GM15510 (cell line): ENCODE data around the gene PAPPA.

Experiments used
- POLR2A ChIP-seq: IDR thresholded peaks from 3 replicates; pipeline ENCODE4 v1.6.1; 2011; ENCODE audit warnings: borderline replicate concordance; ENCODE audit not compliant: insufficient read length; ENCODE audit errors: extremely low read depth

Gene PAPPA

GRCh38 chr9:116391306-116391900 lies 237.8 kb downstream of the PAPPA start:
- no peak for TF ChIP-seq POLR2A

GRCh38 chr9:116393198-116393597 lies 239.6 kb downstream of the PAPPA start:
- TF ChIP-seq POLR2A, result no peak

- TF ChIP-seq POLR2A, result no peak
These were observed 240.5 kb downstream of the PAPPA start for GRCh38 chr9:116394070-116394469.

GRCh38 chr9:116394894-116395698 lies 241.5 kb downstream of the PAPPA start:
- no peak for TF ChIP-seq POLR2A

- TF ChIP-seq POLR2A, result no peak
These were observed 242.1 kb downstream of the PAPPA start for GRCh38 chr9:116395699-116396037.

- no peak for TF ChIP-seq POLR2A
These were observed 249.6 kb downstream of the PAPPA start for GRCh38 chr9:116403171-116403570.

GRCh38 chr9:116404228-116404627 lies 250.6 kb downstream of the PAPPA start:
- no peak for TF ChIP-seq POLR2A

GRCh38 chr9:116405321-116405720 lies 251.7 kb downstream of the PAPPA start:
- no peak for TF ChIP-seq POLR2A

- TF ChIP-seq POLR2A, result no peak
These were observed 252.9 kb downstream of the PAPPA start for GRCh38 chr9:116406469-116406868.

GRCh38 chr9:116409129-116409528 lies 255.5 kb downstream of the PAPPA start:
- no peak for TF ChIP-seq POLR2A

- no peak for TF ChIP-seq POLR2A
These were observed 256.0 kb downstream of the PAPPA start for GRCh38 chr9:116409638-116410037.

GRCh38 chr9:116411506-116411905 lies 257.9 kb downstream of the PAPPA start:
- no peak for TF ChIP-seq POLR2A

- no peak for TF ChIP-seq POLR2A
These were observed 260.8 kb downstream of the PAPPA start for GRCh38 chr9:116414374-116414773.

- TF ChIP-seq POLR2A, result no peak
These were observed 262.8 kb downstream of the PAPPA start for GRCh38 chr9:116416421-116416820.

- TF ChIP-seq POLR2A, result no peak
These were observed 263.9 kb downstream of the PAPPA start for GRCh38 chr9:116417464-116417863.

- TF ChIP-seq POLR2A, result no peak
These were observed 265.6 kb downstream of the PAPPA start for GRCh38 chr9:116419181-116419580.

- TF ChIP-seq POLR2A, result no peak
These were observed 267.5 kb downstream of the PAPPA start for GRCh38 chr9:116420993-116421538.
